Measurements from ENCODE around the gene CD69. TPM values are rescaled to one million over a fixed set of nuclear protein-coding genes. Genes with fewer than 3 reads are reported as not detected.

CD69 gene
- total RNA-seq, 1 experiment from 2014 or later, result not detected

DNA sequence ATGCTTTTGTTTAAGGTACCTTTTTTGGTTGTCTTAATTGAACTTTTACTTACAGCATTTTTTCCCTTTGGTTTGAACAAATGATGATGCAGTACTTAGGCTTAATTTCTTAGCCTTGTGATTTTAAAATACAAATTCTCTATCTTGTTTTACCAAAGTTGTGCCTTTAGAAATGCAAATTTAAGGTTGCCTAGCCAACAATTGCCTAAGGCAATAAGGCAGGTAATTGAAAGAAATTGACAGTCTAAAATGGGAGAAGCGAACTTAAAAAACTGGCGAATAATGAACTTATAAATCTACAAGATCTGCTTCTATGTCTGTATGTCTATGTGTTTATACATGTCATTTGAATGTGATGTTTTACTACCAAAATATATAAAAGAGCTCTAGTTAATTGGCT is 23.6 kb upstream of the CD69 start:
- Histone ChIP-seq H4K20me1 (ENCODE audit: control insufficient read depth, insufficient read depth, insufficient read length) (no peaks in the 10 kb centered on the region), H3K14ac (ENCODE audit: insufficient read depth, low read length) (no peak overlapping the region), H2BK5ac (ENCODE audit: insufficient read length, low read length) (no peak overlapping the region), H3K18ac (ENCODE audit: insufficient read length, low read depth, low read length) (no peak overlapping the region), H3K27me3 (ENCODE audit: insufficient read depth, low read length) (no peaks in the 10 kb centered on the region), H3K4me2 (ENCODE audit: insufficient read depth, insufficient read length, low read length) (no peak overlapping the region), H3K9me3 (ENCODE audit: control insufficient read depth, low read depth, low read length) (no peaks in the 10 kb centered on the region), H3K9ac (ENCODE audit: extremely low read depth, insufficient read length, low read length) (no peak overlapping the region), H4K8ac (replicated peaks; ENCODE audit: insufficient read length, low read depth, low read length) (no peak overlapping the region), H3K56ac (ENCODE audit: insufficient read length, low read depth, low read length) (no peak overlapping the region), H2AK5ac (ENCODE audit: insufficient read length, low read length) (no peak overlapping the region), H4K5ac (ENCODE audit: insufficient read length, low read depth, low read length) (no peak overlapping the region), H3K4ac (ENCODE audit: low read depth, low read length) (no peak overlapping the region), H3T11ph (ENCODE audit: low read length) (no peak overlapping the region), H2BK12ac (ENCODE audit: insufficient read length, low read depth, low read length) (no peak overlapping the region), H2BK20ac (ENCODE audit: low read depth, low read length, poor library complexity, severe bottlenecking) (no peak overlapping the region), H3K27ac (ENCODE audit: insufficient read length, low read depth, low read length) (no peak overlapping the region), H2BK120ac (ENCODE audit: low read depth, low read length, poor library complexity, severe bottlenecking) (no peak overlapping the region), H3K79me1 (ENCODE audit: insufficient read depth, low read depth, low read length, poor library complexity, severe bottlenecking) (no peaks in the 10 kb centered on the region), H3K23me2 (ENCODE audit: insufficient read length, low read depth, low read length, poor library complexity, severe bottlenecking) (no peaks in the 10 kb centered on the region), H2AFZ (ENCODE audit: low read length) (no peak overlapping the region), H3K79me2 (ENCODE audit: insufficient read depth, low read length) (no peaks in the 10 kb centered on the region), H3K4me1 (ENCODE audit: insufficient read depth, low read length) (peaks cover 2% of the 10 kb centered on the region; the same call in 1 of the 2 replicates), H4K91ac (ENCODE audit: insufficient read length, low read depth, low read length) (no peak overlapping the region), H3K23ac (ENCODE audit: insufficient read length, low read depth, low read length) (no peak overlapping the region), H2BK15ac (ENCODE audit: low read depth, low read length) (no peak overlapping the region)
- peaks cover under 1 to 3% of the 10 kb centered on the region in 2 experiments; a peak in 4 of 5 replicates for H3K9me3 Mint-ChIP-seq
- H3K27ac Mint-ChIP-seq, result peak overlapping the region in 2 of 3 experiments; percentile 10 to 82; a peak in 1 of 7 replicates
- no peak for DNase-seq
- no peaks in the 10 kb centered on the region for H3K27me3 Mint-ChIP-seq (ENCODE audit: low read depth)
- TF ChIP-seq CTCF (conservative IDR thresholded peaks at IDR 0.05), result no peak
- H3K36me3 Mint-ChIP-seq (ENCODE audit: insufficient read depth in 1 of 3, low read depth in 3 of 3), result peaks cover 0 to 14% (median 5%) of the 10 kb centered on the region in 3 experiments; a peak in 5 of 7 replicates
- H3K4me1 Mint-ChIP-seq, result peaks cover 52 to 57% of the 10 kb centered on the region in 2 experiments
- H3K4me3 Mint-ChIP-seq, result peak overlapping the region in 1 of 2 experiments; percentile 19; a peak in 2 of 5 replicates
- no CpG with 5 or more reads among the region's 2 CpGs for WGBS (ENCODE audit: extremely low coverage, insufficient read length, low lambda C conversion rate)

Data from H9 (cell line).